GM20000 (cell line): ENCODE measurements around the gene KLF11.
A peak's percentile ranks its signal among the peaks of the same experiment; 100 is the strongest.

ENCODE experiments used
- DNase-seq: peaks from one replicate; pipeline ENCODE4 v3.0.0; 2012; ENCODE audit warnings: low spot score
- TF ChIP-seq, protein P1 (sequence below): IDR thresholded peaks from 2 replicates; pipeline ENCODE4 v1.5.1; 2012; ENCODE audit warnings: mild to moderate bottlenecking, control low read depth; ENCODE audit errors: extremely low read depth, missing control alignments

The KLF11 gene

DNA sequence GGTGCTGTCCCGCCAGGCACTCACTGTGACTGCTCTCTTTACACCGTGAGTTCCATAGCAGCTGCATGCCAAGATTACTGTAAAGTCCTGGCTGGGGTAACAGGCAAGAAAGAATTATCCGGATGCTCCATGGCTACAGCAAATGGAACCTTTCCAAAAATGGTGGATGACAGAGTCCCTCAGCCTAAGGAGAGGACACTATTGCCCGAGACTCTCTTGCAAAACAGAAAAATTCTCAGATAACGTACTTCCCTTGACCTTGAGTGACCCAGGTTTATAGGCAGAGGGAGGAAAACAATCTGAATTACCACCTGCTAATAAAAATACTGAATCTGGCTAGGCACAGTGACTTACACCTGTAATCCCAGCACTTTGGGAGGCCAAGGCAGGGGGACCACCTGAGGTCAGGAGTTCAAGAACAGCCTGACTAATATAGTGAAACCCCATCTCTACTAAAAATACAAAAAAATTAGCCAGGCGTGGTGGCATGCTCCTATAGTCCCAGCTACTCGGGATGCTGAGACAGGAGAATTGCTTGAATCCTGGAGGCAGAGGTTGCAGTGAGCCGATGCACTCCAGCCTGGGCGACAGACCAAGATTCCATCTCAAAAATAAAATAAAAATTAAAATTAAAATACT is 32.3 kb downstream of the KLF11 start:
- TF ChIP-seq, protein P1, sequence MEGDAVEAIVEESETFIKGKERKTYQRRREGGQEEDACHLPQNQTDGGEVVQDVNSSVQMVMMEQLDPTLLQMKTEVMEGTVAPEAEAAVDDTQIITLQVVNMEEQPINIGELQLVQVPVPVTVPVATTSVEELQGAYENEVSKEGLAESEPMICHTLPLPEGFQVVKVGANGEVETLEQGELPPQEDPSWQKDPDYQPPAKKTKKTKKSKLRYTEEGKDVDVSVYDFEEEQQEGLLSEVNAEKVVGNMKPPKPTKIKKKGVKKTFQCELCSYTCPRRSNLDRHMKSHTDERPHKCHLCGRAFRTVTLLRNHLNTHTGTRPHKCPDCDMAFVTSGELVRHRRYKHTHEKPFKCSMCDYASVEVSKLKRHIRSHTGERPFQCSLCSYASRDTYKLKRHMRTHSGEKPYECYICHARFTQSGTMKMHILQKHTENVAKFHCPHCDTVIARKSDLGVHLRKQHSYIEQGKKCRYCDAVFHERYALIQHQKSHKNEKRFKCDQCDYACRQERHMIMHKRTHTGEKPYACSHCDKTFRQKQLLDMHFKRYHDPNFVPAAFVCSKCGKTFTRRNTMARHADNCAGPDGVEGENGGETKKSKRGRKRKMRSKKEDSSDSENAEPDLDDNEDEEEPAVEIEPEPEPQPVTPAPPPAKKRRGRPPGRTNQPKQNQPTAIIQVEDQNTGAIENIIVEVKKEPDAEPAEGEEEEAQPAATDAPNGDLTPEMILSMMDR: no peak
- no peak for DNase-seq

- DNase-seq: no peak
- TF ChIP-seq, protein P1: no peak
These were observed 33.2 kb downstream of the KLF11 start for GRCh38 chr2:10076511-10076910.

DNA sequence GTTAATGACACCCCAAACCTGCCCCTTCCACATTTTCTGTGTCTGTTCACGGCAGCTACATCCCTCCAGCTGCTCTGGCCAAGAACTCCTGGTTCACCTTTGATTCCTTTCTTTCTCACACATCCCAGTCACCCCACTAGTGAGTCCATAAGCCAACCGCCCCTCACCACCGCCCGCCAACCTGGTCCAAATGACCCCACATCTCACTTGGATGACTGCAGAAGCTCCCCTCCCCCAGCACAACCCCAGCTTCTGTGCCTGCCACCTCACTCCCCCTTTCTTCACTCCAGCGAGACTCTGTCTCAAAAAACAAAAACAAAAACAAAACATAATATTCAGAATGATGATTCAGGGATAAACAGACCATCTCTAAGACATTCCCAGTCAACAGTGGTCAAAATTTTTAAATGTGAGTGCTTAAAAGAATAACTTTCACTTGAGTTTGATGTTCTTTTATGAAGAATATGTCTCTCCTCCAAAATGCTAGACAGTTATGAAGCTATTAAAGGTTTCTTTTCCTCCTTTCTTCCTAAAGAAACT is 33.7 kb downstream of the KLF11 start:
- TF ChIP-seq, protein P1: no peak
- no peak for DNase-seq

- TF ChIP-seq, protein P1: no peak
- no peak for DNase-seq
These were observed 34.7 kb downstream of the KLF11 start for GRCh38 chr2:10078001-10078400.

DNA sequence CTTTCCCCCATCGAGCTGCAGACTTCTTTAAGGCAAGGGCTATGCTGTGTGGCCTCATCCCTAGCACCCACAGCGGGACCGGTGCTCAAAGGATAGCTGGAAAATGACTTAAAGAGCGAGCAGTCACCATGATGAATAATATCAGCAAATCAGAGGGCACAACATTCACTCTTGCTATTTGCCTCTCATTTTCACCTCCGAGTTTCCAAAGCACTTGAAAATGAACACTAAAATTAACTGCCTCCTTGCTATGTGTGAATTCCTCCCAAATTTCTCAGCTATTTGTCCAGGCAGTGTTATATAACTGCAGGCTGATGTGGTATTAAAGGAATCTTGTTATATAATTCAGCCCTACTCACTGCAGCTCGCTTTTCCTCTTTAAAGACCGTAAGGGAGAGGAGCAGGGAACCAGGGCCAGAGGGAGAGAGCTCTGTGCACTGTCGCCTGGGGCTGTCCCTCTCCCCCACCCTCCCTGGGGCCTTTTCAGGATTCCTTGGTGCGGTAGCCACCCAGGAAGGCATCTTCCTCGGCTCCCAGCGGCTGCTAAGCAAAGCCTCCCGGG is 35.4 kb downstream of the KLF11 start:
- DNase-seq: no peak

DNA sequence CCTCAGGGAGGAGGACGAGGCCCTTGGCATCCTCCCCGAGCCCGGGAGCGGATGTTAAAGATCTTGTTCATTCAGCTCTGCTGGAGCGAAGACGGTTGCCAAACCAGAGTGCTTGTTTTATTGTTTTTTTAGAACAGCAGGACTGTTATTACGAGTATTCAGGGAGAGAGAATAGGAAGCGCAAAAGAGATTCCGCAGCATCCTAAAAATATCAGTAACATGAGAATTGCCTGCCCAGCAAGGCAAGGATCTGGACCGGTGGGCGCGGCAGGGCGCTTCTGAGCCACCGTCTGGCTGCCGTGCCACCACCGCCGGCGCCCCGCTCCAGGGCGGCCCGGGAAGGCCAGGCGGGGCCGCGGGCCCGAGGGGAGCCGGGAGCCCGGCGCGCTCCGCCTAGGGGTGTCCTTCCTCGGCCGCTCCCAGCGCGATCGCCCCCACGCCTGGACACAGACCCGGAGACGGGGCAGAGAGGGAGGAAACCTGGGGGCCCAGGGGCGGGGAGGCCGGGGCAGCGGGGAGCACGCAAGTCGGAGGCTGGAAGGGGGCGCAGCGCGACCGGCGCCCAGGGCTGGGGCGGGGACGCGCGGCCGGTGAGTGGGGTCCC is 36.0 kb downstream of the KLF11 start:
- peak; percentile 66 for DNase-seq
- TF ChIP-seq, protein P1: no peak

More for the DNA sequence above, 35.4 kb downstream of the KLF11 start:
- TF ChIP-seq, protein P1: no peak

DNA sequence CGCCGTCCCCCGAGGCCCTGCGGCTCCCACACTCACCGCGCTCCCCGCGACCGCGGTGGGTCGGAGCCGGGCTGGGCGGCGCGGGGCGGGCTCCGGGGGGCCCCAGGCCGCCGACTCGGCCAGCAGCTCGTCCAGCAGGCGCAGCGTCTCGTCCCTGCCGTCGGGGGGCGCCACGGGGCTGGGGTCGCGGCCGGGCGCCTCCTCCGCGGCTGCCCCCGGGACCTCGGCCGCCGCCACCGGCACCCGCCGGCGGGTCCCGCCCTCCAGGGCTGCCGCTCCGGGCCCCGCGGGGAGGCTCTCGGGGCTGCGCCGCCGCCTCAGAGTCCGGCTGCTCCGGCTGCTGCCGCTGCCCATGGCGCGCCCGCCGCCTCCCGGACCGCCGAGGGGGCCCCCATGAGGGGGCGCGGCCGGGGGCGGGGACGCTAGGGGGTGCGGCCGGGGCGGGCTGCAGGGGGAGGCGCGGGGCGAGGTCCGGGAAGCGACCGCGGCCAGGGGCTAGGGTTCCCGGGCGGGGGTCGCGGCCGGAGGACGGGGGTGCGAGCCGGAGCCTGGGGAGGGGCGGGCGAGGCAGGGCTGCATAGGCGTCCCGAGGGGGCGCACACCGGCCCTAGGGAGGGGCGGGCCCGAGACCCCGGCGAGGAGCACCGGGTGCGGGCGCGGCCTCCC is 36.7 kb downstream of the KLF11 start, which contains the start of gene CYS1:
CYS1 (minus strand) TSS at position 542 of the 666 bp plus-strand sequence; CDS start at position 354, 188 bp downstream.
- DNase-seq: peak; percentile 90
- TF ChIP-seq, protein P1: peak; percentile 72
